ENCODE data around the gene ZDHHC11B. TPM values are rescaled to one million over a fixed set of nuclear protein-coding genes. Genes with fewer than 3 reads are reported as not detected.

Gene ZDHHC11B
- total and polyA plus RNA-seq, 2 experiments from 2014 or later = not detected

- no peak for DNase-seq
- 78 to 81% methylated on average over 24 of the region's 24 CpGs for WGBS, 2 experiments (ENCODE audit: low coverage in 1 of 2, low lambda C conversion rate in 2 of 2, missing lambda C conversion rate in 2 of 2)
Measured at GRCh38 chr5:760363-761058, 24.0 kb downstream of the ZDHHC11B start.

DNA sequence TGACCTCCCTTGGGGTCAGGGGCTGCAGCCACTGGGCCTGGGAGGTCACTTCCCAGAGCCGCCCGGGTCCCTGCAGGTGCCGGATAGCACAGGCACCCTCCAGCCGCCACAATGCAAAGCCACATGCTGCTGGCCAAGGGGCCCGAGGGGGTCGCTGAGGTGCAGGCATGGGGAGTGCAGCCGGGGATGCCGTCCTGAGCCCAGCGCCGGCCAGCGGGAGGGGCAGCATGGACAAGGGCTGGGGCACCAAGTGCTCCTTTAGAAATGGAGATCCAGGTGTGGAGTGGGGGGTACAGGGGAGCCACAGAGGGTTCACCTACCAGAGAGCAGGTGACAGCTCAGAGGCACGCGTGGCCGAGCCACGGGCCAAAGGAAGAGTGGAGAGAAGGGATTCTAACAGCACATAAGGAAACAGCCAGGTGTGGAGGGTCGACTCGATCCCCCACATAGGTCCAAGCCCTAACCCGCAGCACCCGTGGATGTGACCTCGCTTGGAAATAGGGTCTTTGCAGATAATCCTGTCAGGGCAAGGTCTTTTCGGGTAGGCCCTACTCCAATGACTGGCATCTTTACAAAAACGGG, 24.7 kb downstream of the ZDHHC11B start:
- H3K9me2 ChIP-seq (ENCODE audit: insufficient read depth) = no peaks in the 10 kb centered on the region
- in situ Hi-C loops (cut with MboI) = no loop called here
- H3K79me2 ChIP-seq (ENCODE audit: insufficient read depth) = no peaks in the 10 kb centered on the region
- no peaks in the 10 kb centered on the region for H3K9me3 ChIP-seq (ENCODE audit: low read depth)
- no peak overlapping the region for H3K9ac ChIP-seq
- H3K36me3 ChIP-seq (ENCODE audit: low read depth) = no peaks in the 10 kb centered on the region
- DNase-seq = no peak
- H3F3A ChIP-seq (ENCODE audit: insufficient read depth) = no peaks in the 10 kb centered on the region
- H4K20me1 ChIP-seq (ENCODE audit: insufficient read depth) = no peaks in the 10 kb centered on the region
- no peak overlapping the region for H3K4me2 ChIP-seq (ENCODE audit: unreplicated experiment)
- no peak overlapping the region for H3K27ac ChIP-seq
- H3K4me1 ChIP-seq (ENCODE audit: insufficient read depth) = no peaks in the 10 kb centered on the region
- H3K4me3 ChIP-seq = no peak overlapping the region
- H3K27me3 ChIP-seq (replicated peaks; ENCODE audit: insufficient read depth) = peaks cover 18% of the 10 kb centered on the region
- no peak for TF ChIP-seq EZH2 (IDR thresholded peaks at IDR 0.05; ENCODE audit: insufficient read depth, poor library complexity, severe bottlenecking)
- 71 to 82% methylated on average over 21 to 22 of the region's 22 CpGs for WGBS, 2 experiments (ENCODE audit: low coverage in 1 of 2, low lambda C conversion rate in 2 of 2, missing lambda C conversion rate in 2 of 2)
- H2AFZ ChIP-seq = no peak overlapping the region

More at GRCh38 chr5:760363-761058, 24.0 kb downstream of the ZDHHC11B start:
- no peak for TF ChIP-seq EZH2phosphoT487 (IDR thresholded peaks at IDR 0.05; ENCODE audit: insufficient read depth, low read depth)
- TF ChIP-seq EZH2 (IDR thresholded peaks at IDR 0.05; ENCODE audit: insufficient read depth, poor library complexity, severe bottlenecking) = no peak
- no peaks in the 10 kb centered on the region for H3K9me3 ChIP-seq (ENCODE audit: low read depth)
- no peaks in the 10 kb centered on the region for H4K20me1 ChIP-seq (ENCODE audit: insufficient read depth)
- H2AFZ ChIP-seq = no peak overlapping the region
- no peak overlapping the region for H3K4me3 ChIP-seq
- no peaks in the 10 kb centered on the region for H3K4me1 ChIP-seq (ENCODE audit: insufficient read depth)
- no peaks in the 10 kb centered on the region for H3K79me2 ChIP-seq (ENCODE audit: insufficient read depth)
- peaks cover 18% of the 10 kb centered on the region for H3K27me3 ChIP-seq (replicated peaks; ENCODE audit: insufficient read depth)
- no peaks in the 10 kb centered on the region for H3F3A ChIP-seq (ENCODE audit: insufficient read depth)
- no peak overlapping the region for H3K9ac ChIP-seq
- in situ Hi-C loops (cut with MboI) = no loop called here
- no peaks in the 10 kb centered on the region for H3K36me3 ChIP-seq (ENCODE audit: low read depth)
- H3K9me2 ChIP-seq (ENCODE audit: insufficient read depth) = no peaks in the 10 kb centered on the region
- H3K4me2 ChIP-seq (ENCODE audit: unreplicated experiment) = no peak overlapping the region
- H3K27ac ChIP-seq = no peak overlapping the region

DNA sequence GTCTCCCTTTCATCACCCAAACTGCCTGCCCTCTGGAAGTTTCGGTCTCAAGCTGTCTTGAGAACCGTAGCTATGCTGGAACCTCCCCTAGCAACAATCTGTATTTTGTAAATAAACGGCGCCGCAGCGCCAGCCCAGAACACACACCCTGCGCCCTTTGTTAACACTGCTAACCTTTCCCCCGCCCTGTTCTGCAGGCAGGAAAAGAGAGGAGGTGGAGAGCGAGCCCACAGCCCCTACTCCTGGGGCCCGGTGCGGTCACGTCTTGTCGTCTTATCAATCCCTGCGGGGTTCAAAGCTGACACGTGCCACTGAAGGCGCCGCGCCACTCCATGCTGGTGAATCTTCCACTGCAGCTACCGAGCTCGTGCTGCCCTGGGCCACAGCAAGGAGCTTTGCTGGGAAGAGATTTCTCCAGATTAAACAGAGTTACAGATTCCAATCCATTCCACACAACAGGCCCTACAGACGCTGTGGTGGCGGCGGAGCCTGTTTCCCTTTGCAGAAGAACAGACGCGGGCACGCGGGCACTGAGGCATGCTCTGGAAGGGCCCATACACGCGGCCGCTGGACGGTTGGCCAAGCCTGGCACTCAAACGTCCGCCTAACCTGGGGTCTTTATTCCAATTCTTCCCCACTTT, 25.3 kb downstream of the ZDHHC11B start:
- H3K79me2 ChIP-seq (ENCODE audit: insufficient read depth) = no peaks in the 10 kb centered on the region
- peak; percentile 39 for DNase-seq
- H3K9me2 ChIP-seq (ENCODE audit: insufficient read depth) = no peaks in the 10 kb centered on the region
- H3K27ac ChIP-seq = no peak overlapping the region
- H3K27me3 ChIP-seq (replicated peaks; ENCODE audit: insufficient read depth) = peaks cover 18% of the 10 kb centered on the region
- no peak overlapping the region for H2AFZ ChIP-seq
- 33% methylated on average over 33 of the region's 33 CpGs for WGBS, 2 experiments (ENCODE audit: low coverage in 1 of 2, low lambda C conversion rate in 2 of 2, missing lambda C conversion rate in 2 of 2)
- H3K4me1 ChIP-seq (ENCODE audit: insufficient read depth) = no peaks in the 10 kb centered on the region
- in situ Hi-C loops (cut with MboI) = no loop called here
- no peaks in the 10 kb centered on the region for H4K20me1 ChIP-seq (ENCODE audit: insufficient read depth)
- H3K9me3 ChIP-seq (ENCODE audit: low read depth) = no peaks in the 10 kb centered on the region
- H3F3A ChIP-seq (ENCODE audit: insufficient read depth) = no peaks in the 10 kb centered on the region
- H3K4me3 ChIP-seq = no peak overlapping the region
- no peak for TF ChIP-seq EZH2 (IDR thresholded peaks at IDR 0.05; ENCODE audit: insufficient read depth, poor library complexity, severe bottlenecking)
- no peak for TF ChIP-seq EZH2phosphoT487 (IDR thresholded peaks at IDR 0.05; ENCODE audit: insufficient read depth, low read depth)
- no peak overlapping the region for H3K4me2 ChIP-seq (ENCODE audit: unreplicated experiment)
- no peak overlapping the region for H3K9ac ChIP-seq
- H3K36me3 ChIP-seq (ENCODE audit: low read depth) = no peaks in the 10 kb centered on the region

DNA sequence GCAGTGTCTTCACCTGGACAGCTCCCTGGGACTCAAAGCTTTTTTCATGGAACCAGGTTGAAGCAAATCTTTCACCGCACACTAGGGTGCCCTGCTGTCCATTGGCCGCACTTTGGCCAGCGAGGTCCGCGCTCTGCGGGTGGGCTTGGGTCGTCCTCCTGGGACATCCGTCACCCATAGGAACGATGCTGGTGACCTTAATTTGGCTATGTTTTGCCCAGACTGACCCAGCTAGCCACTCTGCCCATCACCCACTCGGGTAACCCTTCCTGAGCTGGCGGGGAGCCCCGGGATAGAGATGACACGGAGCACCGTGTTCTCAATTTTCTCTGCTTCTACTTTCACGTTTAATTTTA, 25.9 kb downstream of the ZDHHC11B start:
- no peak for DNase-seq
- Histone ChIP-seq H3F3A (ENCODE audit: insufficient read depth) (no peaks in the 10 kb centered on the region), H2AFZ (no peak overlapping the region), H3K27ac (no peak overlapping the region), H3K36me3 (ENCODE audit: low read depth) (no peaks in the 10 kb centered on the region), H3K4me2 (ENCODE audit: unreplicated experiment) (no peak overlapping the region), H3K4me3 (no peak overlapping the region), H3K9ac (no peak overlapping the region), H4K20me1 (ENCODE audit: insufficient read depth) (no peaks in the 10 kb centered on the region), H3K4me1 (ENCODE audit: insufficient read depth) (no peaks in the 10 kb centered on the region), H3K27me3 (replicated peaks; ENCODE audit: insufficient read depth) (peaks cover 18% of the 10 kb centered on the region), H3K9me3 (ENCODE audit: low read depth) (no peaks in the 10 kb centered on the region), H3K79me2 (ENCODE audit: insufficient read depth) (no peaks in the 10 kb centered on the region), H3K9me2 (ENCODE audit: insufficient read depth) (no peaks in the 10 kb centered on the region)
- in situ Hi-C loops (cut with MboI) = no loop called here
- TF ChIP-seq EZH2 (IDR thresholded peaks at IDR 0.05; ENCODE audit: insufficient read depth, poor library complexity, severe bottlenecking) = no peak
- TF ChIP-seq EZH2phosphoT487 (IDR thresholded peaks at IDR 0.05; ENCODE audit: insufficient read depth, low read depth) = no peak
- WGBS, 2 experiments (ENCODE audit: low coverage in 1 of 2, low lambda C conversion rate in 2 of 2, missing lambda C conversion rate in 2 of 2) = 61 to 63% methylated on average over 15 of the region's 15 CpGs
